ENCODE results near the gene CPLX1.

DNA sequence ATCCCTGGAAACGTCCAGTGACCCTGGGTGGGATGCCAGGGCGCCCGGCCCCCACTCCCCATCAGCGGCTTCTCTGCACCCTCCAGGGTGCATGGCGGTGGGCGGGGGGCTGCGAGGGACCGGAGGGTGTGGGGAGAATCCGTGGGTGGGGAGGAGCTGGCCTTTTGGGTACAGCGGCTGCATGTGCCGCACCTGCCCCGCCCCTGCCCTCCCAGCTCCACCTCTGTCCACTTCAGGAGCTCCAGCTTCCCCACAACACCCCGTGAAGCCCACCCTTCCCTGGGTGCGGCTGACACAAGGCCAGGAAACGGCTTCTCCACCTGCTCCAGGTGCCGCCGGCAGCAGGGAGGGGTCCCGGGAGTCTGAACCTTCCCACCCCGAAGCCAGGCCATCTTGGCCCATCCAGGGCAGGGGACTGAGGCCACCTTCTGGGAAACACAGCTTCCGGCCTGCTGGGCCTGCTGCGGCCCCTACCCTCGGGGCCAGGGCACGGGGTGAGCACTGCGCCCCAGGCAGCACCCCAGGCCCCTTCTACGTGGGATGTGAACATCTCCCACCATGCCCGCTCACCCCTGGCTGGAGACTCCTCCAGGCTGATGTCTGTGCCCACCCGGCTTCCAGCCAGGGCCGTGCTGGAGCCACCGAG lies 34.6 kb downstream of the CPLX1 start:
- TF ChIP-seq, protein P1, sequence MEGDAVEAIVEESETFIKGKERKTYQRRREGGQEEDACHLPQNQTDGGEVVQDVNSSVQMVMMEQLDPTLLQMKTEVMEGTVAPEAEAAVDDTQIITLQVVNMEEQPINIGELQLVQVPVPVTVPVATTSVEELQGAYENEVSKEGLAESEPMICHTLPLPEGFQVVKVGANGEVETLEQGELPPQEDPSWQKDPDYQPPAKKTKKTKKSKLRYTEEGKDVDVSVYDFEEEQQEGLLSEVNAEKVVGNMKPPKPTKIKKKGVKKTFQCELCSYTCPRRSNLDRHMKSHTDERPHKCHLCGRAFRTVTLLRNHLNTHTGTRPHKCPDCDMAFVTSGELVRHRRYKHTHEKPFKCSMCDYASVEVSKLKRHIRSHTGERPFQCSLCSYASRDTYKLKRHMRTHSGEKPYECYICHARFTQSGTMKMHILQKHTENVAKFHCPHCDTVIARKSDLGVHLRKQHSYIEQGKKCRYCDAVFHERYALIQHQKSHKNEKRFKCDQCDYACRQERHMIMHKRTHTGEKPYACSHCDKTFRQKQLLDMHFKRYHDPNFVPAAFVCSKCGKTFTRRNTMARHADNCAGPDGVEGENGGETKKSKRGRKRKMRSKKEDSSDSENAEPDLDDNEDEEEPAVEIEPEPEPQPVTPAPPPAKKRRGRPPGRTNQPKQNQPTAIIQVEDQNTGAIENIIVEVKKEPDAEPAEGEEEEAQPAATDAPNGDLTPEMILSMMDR (IDR thresholded peaks at IDR 0.05 in 2 of 3, conservative IDR thresholded peaks at IDR 0.05 in 1 of 3; ENCODE audit: borderline replicate concordance in 1 of 3, insufficient read depth in 1 of 3, low read depth in 2 of 3, low read length in 2 of 3): no peak
- TF ChIP-seq EZH2 (IDR thresholded peaks at IDR 0.05) (no peak), SP1 (IDR thresholded peaks at IDR 0.05; ENCODE audit: low read depth) (no peak), TCF7L2 (IDR thresholded peaks at IDR 0.05; ENCODE audit: borderline replicate concordance, extremely low read depth, insufficient read depth, insufficient read length) (no peak), POLR2A (IDR thresholded peaks at IDR 0.05; ENCODE audit: borderline replicate concordance, extremely low read depth, insufficient read depth, insufficient read length) (no peak), ZNF274 (IDR thresholded peaks at IDR 0.05; ENCODE audit: low read depth, low read length) (no peak), EZH2phosphoT487 (IDR thresholded peaks at IDR 0.05; ENCODE audit: borderline replicate concordance) (no peak), POLR2AphosphoS5 (IDR thresholded peaks at IDR 0.05; ENCODE audit: low read depth, low read length) (no peak), ZFX (IDR thresholded peaks at IDR 0.05) (no peak)
- TF ChIP-seq, protein P2, sequence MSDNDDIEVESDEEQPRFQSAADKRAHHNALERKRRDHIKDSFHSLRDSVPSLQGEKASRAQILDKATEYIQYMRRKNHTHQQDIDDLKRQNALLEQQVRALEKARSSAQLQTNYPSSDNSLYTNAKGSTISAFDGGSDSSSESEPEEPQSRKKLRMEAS (IDR thresholded peaks at IDR 0.05): no peak
